Frontal cortex (tissue), 4 donors: ENCODE data around the gene CIT. TPM values are rescaled to one million over a fixed set of nuclear protein-coding genes. Genes with fewer than 3 reads are reported as not detected.
"Not testable (repeated sequence)": the region's sequence is repeated elsewhere in the genome, so short reads cannot be mapped to it uniquely, and the experiment has no call there.

Experiments used
- DNase-seq, 2 donors: peaks; one replicate each; pipeline ENCODE4 v3.0.0; 2012; ENCODE audit warnings: low spot score in 2 of 2
- FAIRE-seq: peaks from 2 replicates; lab custom pipeline; 2012; peaks lifted over from hg19 to GRCh38; lab: Jason Lieb, UNC
- total RNA-seq: library from RNA; depleted of rRNA; stranded (reverse); fragments of >200 nt; gene quantifications from one replicate; pipeline ENCODE4 v1.2.3, GENCODE V29; 2014
- donor health status: control.
- donor health status: control.
- donor health status: control.

Gene CIT
- total RNA-seq, 1 donor from 2014 or later, result 11.4 TPM

DNA sequence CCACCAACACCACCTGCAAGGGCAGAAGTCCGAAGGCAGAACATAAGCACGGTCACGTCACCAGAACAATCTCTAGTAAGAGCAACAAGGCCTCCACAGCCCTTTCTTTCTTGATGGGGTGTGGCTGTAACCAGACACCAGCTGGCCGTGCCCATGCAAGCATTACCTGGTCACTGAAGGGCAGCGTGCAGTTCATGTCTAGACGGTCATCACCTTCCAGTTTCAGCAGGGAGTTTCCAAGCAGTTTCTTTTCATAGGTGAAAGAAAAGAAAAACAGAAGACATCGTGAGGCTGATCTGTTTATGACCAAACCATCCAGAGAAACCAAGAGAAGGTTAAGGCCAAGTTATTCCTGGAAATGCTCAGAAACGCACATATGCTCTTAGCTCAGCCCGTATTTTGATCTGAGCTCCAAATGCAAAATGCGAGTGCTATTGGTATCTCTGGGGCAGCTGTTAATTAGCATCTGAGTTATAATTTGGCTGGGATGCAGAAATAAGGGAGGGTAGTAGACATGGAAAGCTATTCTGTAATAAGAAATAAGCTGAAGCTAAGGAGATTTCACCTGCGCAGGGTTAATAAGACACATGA lies 166.7 kb downstream of the CIT start:
- DNase-seq, result no peak
- no peak for FAIRE-seq

DNA sequence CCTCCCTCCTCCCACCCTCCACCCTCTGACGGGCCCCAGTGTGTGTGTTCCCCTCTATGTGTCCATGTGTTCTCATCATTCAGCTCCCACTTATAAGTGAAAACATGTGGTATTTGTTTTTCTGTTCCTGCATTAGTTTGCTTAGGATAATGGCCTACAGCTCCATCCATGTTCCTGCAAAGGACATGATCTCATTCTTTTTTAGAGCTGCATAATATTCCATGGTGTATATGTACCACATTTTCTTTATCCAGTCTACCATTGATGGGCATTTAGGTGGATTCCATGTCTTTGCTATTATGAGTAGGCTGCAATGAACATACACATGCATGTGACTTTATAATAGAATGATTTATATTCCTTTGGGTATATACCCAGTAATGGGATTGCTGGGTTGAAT lies 170.7 kb downstream of the CIT start:
- FAIRE-seq, result not testable (repeated sequence)

DNA sequence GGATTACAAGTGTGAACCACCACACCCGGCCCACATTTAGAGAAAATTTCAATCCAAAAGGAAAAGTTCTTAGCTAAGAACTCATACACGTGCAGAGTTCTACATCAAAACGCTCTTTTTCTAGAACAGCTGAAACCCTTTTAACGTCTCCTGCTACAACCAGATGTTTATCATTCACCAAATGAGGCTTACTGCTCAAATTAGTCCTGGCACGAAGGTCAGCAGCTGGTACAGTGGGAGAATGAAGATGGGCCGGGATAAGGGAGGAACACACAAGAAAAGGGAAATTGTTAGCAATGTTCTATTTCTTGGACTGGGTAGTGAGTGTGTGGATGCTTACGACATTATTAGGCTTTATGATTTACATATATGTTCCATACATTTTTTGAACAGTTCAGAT lies 171.9 kb downstream of the CIT start:
- FAIRE-seq (no peak), DNase-seq (no peak)

More for the DNA sequence above, 170.7 kb downstream of the CIT start:
- not testable (repeated sequence) for DNase-seq

- FAIRE-seq (no peak), DNase-seq (no peak)
Observed at GRCh38 chr12:119704065-119704747, 172.9 kb downstream of the CIT start.

DNA sequence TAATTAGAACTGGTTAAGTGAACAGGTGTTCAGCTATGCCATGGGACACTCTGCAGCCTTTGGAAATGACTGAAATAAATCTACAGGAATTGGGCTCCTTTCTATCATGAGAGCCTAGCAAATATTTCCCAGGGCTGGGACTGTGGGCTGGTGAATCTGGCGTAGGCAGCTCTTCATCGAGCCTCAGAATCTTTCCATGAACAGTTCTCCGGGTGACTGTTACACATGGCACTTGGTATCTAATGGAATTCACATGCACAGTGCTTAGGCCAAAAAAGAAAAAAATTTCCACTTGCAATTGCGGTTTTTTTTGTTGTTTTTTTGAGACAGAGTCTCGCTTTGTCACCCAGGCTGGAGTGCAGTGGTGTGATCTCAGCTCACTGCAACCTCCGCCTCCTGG lies 177.0 kb downstream of the CIT start:
- DNase-seq, result no peak
- FAIRE-seq, result no peak

DNA sequence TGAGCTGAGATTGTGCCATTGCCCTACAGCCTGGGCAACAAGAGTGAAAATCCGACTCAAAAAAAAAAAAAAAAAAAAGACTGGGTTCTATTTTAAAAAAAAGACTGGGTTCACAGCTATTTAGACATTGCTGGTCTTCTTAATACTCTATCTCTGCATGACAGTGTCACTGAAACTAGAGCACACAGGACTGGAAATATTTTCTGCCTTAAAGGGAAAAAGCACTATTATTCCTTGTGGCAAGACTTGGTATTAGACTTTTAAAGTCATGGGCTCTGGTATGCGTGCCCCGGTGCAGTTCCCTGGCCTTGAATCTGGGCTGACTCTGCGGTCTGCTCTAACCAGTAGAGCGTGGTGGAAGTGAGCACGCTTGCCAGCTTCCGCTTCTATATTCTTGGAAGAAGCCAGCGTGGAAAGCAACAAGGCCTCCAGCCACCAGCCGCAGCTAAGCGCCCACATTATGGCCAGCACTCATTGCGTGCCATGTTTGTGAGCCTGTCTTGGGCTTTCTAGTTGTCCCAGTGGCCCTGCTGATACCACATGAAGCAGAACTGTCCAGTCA lies 177.8 kb downstream of the CIT start:
- DNase-seq, result no peak
- FAIRE-seq, result no peak

GRCh38 chr12:119696943-119697342 lies 180.2 kb downstream of the CIT start:
- FAIRE-seq (no peak), DNase-seq (no peak)

DNA sequence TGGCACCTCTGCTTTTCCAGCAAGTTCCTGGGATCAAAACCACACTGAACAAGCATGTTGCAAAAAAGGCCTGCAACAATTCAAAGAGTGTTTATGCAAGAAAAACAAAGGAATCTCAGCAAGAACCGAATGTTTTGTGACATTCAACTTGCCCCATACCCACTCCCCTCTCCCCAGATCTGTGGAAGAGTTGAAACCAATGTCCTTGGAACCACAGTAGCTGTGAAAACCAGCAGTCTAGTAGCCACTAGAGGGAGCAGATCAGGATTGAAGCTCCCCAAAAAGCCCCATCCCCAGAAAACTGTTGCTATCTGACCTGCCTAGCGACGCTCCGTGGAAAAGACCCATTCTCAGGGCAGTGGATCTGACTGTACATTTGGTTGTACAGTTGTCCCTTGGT lies 182.1 kb downstream of the CIT start:
- FAIRE-seq, result no peak
- DNase-seq, result no peak

GRCh38 chr12:119694111-119694510 lies 183.0 kb downstream of the CIT start:
- DNase-seq (no peak), FAIRE-seq (no peak)

DNA sequence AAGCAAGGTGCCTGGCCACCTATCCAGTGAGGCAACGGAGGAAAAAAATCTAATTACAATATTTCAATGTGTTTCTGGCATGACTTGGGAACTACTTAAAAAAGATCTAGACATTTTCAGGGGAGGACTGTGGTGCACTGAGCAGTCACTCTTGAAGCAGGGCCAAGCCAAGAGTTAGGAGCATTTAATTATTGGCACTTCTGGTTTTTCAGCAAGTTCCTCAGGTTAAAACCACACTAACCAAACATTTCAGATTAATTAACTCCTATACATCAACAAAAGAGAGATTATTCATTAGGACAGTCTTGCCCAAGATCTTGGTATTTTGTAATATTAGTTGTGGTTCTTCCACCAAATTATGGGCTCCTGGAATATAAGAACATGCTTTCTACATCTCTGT lies 183.6 kb downstream of the CIT start:
- no peak for FAIRE-seq
- no peak for DNase-seq

- DNase-seq (no peak), FAIRE-seq (no peak)
Observed at GRCh38 chr12:119692997-119693396, 184.1 kb downstream of the CIT start.

DNA sequence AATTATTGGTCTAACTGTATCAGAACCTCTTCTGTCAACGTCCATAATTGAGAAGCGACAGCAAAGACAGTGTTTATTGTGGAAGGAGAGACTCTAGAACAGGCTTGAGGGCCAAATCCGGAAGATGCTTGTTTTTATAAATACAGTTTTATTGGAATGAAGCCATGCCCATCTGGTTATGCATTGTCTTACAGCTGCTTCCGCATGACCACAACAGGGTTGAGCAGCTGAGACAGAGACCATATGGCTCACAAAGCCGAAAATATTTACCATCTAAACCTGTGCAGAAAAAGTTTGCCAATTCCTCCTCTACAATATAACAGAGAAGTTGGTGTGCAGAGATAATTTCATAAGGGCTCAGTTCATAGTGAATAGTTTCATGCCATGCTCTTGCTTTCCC lies 184.7 kb downstream of the CIT start:
- no peak for DNase-seq
- FAIRE-seq, result no peak

GRCh38 chr12:119691202-119691810 lies 185.8 kb downstream of the CIT start:
- FAIRE-seq (no peak), DNase-seq (no peak)

DNA sequence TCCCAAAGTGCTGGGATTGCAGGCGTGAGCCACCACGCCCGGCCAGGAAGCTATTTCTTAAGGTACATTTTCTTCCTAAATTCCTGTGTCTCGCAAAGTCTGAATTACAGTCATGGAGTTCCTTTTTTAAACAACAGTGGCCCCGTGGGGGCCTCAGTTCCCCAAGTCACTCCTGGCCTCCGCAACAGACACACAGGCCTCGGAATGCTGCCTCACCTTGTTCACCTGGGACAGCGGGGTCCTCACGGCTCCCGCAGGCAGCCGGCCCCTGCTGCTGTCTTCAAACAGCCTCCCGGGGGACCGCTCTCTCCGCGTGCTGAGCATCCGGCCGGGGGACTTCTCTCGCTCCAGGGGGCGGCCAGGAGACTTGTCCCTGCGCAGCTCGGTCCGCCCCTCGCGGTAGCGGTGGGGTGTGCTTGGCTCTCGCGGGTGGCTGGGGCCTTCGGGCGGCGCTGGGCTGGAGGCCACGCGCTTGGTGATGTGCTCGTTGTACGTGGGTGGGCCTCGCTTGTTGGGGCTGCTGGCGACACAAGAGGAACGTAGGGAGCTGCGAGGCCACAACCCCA lies 187.1 kb downstream of the CIT start:
- DNase-seq (no peak), FAIRE-seq (no peak)

DNA sequence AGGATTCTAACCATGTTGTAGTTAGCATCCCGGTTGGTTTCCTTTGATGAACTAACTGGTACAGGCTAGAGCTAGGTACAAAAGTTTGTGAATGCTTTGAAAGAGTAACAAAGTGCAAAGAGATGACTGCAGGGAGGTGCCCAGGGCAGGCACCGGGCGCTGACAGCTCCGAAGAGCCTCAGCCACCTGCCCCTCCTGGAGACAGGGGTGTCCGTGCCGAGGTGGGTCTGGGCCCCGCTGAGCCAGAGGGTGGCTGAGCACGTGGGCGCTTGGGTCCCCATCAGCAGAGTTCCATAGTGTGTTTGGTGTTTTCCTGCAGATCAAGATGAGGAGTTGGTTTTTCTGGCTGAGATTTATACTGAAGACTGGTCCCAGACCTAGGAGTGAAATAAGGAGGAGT lies 189.2 kb downstream of the CIT start:
- DNase-seq, result no peak
- no peak for FAIRE-seq

DNA sequence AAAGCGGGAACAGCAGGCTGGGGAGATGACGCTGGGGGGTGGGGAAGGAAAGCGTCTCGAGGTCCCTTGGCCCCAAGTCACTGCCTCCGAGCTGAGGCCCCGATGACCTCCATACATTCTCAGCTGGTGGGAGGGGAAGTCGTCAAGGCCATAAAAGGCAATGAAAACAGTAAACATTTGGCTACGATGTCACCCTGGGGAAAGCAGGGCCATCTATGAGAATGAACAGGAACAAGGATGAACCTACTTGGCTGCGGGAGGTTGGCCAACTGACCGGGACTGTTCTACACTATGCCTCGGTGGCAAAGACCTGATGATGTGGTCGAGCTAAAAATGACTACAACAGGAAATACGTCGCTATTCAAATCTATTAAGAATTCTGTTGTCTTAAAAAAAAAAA lies 189.7 kb downstream of the CIT start:
- FAIRE-seq, result no peak

GRCh38 chr12:119686776-119687175 lies 190.3 kb downstream of the CIT start:
- FAIRE-seq (no peak), DNase-seq (no peak)

More for the DNA sequence above, 189.7 kb downstream of the CIT start:
- DNase-seq, result no peak

- DNase-seq (no peak), FAIRE-seq (no peak)
Observed at GRCh38 chr12:119686355-119686754, 190.8 kb downstream of the CIT start.

DNA sequence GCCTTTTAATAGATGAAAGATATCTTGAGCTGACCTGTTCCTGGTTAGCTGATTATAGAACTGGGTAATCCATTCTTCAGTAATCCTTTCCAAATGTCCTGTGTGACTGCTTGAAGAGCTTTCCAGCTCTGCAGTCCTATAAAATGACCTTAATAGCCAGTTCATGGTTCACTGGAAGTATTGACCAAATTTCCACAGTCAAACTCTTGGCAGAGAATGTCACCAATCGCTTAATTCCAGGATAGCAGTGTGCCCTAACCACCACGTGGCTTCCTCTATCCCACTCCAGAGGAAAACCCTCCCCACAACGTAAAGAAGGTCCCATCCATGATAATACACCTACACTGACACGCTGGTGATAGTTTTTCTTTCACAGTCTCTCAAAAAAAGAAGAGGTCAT lies 191.7 kb downstream of the CIT start:
- DNase-seq, result no peak
- no peak for FAIRE-seq

DNA sequence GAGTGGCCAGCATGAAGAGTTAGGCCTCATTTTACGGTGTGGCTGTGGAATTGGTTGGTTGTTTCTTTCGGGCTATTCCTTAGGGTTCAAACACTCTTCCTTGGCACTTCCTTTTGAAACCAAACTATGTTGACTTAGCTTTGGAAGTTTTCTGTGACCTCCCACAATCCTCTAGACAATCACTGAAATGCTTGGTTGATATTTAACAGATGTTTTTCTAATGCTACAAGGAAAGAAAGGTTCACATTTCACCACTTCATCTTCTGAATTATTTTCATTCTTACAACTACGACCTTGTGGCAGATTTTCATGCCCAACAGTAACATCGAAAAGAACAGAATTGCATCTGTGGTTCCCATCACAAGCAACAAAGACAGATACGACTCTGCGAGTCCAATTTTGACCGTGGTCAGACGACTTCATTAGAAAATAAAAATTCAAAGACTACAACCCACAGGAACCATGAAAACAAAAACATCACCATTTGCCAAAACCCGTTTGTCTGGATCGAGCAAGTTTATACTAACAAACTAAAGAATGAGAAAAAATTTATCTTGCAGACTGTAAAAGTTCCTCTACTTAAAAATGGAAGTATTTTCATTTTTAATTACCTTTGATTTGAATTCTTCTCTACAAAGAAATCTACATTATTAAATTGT lies 192.3 kb downstream of the CIT start:
- DNase-seq, result no peak
- FAIRE-seq, result no peak
